Stomach (tissue), 9 donors: ENCODE data around the gene SFXN5. TPM values are rescaled to one million over a fixed set of nuclear protein-coding genes. Genes with fewer than 3 reads are reported as not detected.
"Not testable (repeated sequence)": the region's sequence is repeated elsewhere in the genome, so short reads cannot be mapped to it uniquely, and the experiment has no call there.

ENCODE experiments used
- DNase-seq, 2 donors: peaks; one replicate each; pipeline versions ENCODE4 v3.0.0 to v3.0.0-alpha.2; 2013 to 2019
- H3K27ac ChIP-seq, 5 donors: fragments of 200-600 bp in 4 of 5; sonication (generic) in 4 of 5; one replicate each; pipeline ENCODE4 v1.5.1; 2013 to 2019; ENCODE audit warnings: mild to moderate bottlenecking in 1 of 5, moderate library complexity in 1 of 5
- H3K27me3 ChIP-seq, 3 donors: fragments of 200-600 bp; sonication (generic); one replicate each; pipeline ENCODE4 v1.5.1; 2017 to 2019; ENCODE audit warnings: mixed run types in 1 of 3
- H3K36me3 ChIP-seq, 4 donors: fragments of 200-600 bp; sonication (generic); 1 replicate in 3 of 4; 2 replicates in 1 of 4; pipeline ENCODE4 v1.5.1; 2016 to 2019
- H3K4me1 ChIP-seq, 4 donors: fragments of 200-600 bp; sonication (generic); one replicate each; pipeline ENCODE4 v1.5.1; 2016 to 2019
- H3K4me3 ChIP-seq, 4 donors: fragments of 200-600 bp; sonication (generic) in 3 of 4; one replicate each; pipeline ENCODE4 v1.5.1; 2016 to 2019; ENCODE audit warnings: mild to moderate bottlenecking in 1 of 4
- H3K9me3 ChIP-seq, 4 donors: fragments of 200-600 bp; sonication (generic); one replicate each; pipeline ENCODE4 v1.5.1; 2016 to 2019
- CTCF ChIP-seq, 7 experiments: fragments of 450-650 bp in 4 of 7; fragments of 200-600 bp in 3 of 7; sonication (generic) in 3 of 7; IDR thresholded peaks; one replicate each; pipeline ENCODE4 v1.5.1; 2016 to 2019; ENCODE audit warnings: antibody characterized with exemption in 7 of 7, control low read depth in 2 of 7, mild to moderate bottlenecking in 1 of 7
- EP300 ChIP-seq: sonication (generic); formaldehyde crosslinking; IDR thresholded peaks from one replicate; pipeline ENCODE4 v1.6.1; 2017; ENCODE audit warnings: antibody characterized with exemption
- POLR2A ChIP-seq, 4 donors: fragments of 450-650 bp; IDR thresholded peaks; one replicate each; pipeline ENCODE4 v1.6.1; 2016; ENCODE audit warnings: antibody characterized with exemption in 4 of 4, control low read depth in 2 of 4, mild to moderate bottlenecking in 1 of 4, moderate library complexity in 1 of 4
- POLR2AphosphoS5 ChIP-seq, 3 donors: sonication (generic); formaldehyde crosslinking; IDR thresholded peaks; one replicate each; pipeline ENCODE4 v1.6.1; 2016; ENCODE audit warnings: antibody characterized with exemption in 3 of 3
- WGBS, 5 donors: extraction: QIAGEN DNeasy Blood & Tissue Kit in 3 of 5; methylation state at CpG; one replicate each; pipeline versions ENCODE4 v1.1.5 to v1.1.7; 2013 to 2018; 5-methylcytosine and 5-hydroxymethylcytosine counted together
- intact Hi-C: fragments of 100-400 bp; cut with DNase I; formaldehyde crosslinking; loops from one replicate; pipeline ENCODE4 v1.15.1; 2023; ENCODE audit warnings: low total_unique reads
- polyA plus RNA-seq, 3 donors: library from polyadenylated mRNA; stranded (reverse); fragments of 200-250 nt; gene quantifications; one replicate each; pipeline ENCODE4 v1.2.3, GENCODE V29; 2013
- total RNA-seq, 5 donors: library from RNA; depleted of rRNA; stranded (reverse); fragments of >200 nt; gene quantifications; one replicate each; pipeline versions ENCODE4 v1.1.0 to v1.2.3, GENCODE V29; 2014 to 2016
- donor health status: healthy with polysubstance abuse.
- donor health status: Bipolar disorder and iron deficiency.
- donor health status: healthy.

The SFXN5 gene
- total and polyA plus RNA-seq, 8 donors, result 2.7 to 118 (median 17.2) TPM

GRCh38 chr2:73095910-73096309 is 24.4 kb upstream of the SFXN5 start:
- Histone ChIP-seq H3K4me1 (peaks cover 12 to 36% (median 20%) of the 10 kb centered on the region in 4 donors), H3K4me3 (no peak overlapping the region), H3K36me3 (no peaks in the 10 kb centered on the region), H3K27ac (no peak overlapping the region), H3K9me3 (no peaks in the 10 kb centered on the region), H3K27me3 (no peaks in the 10 kb centered on the region)
- no peak for DNase-seq
- intact Hi-C loops, result no loop called here
- no peak for TF ChIP-seq EP300
- no peak for TF ChIP-seq POLR2AphosphoS5 (IDR thresholded peaks at IDR 0.05)
- 73 to 91% (median 83%) methylated on average over 3 of the region's 3 CpGs for WGBS, 5 donors

GRCh38 chr2:73093601-73094218 is 22.2 kb upstream of the SFXN5 start:
- DNase-seq, H3K4me3 ChIP-seq, H3K27me3 ChIP-seq, H3K36me3 ChIP-seq, H3K9me3 ChIP-seq, intact Hi-C loops, H3K27ac ChIP-seq: not testable (repeated sequence)
- 77 to 90% (median 81%) methylated on average over 16 to 17 of the region's 17 CpGs for WGBS, 5 donors
- H3K4me1 ChIP-seq, result peaks cover 21 to 58% (median 36%) of the 10 kb centered on the region in 4 donors

GRCh38 chr2:73092146-73092783 is 20.8 kb upstream of the SFXN5 start:
- peak overlapping the region in 1 of 5 donors; percentile 37 for H3K27ac ChIP-seq
- DNase-seq, result peak in 1 of 2 donors; percentile 44
- peaks cover 15 to 19% (median 19%) of the 10 kb centered on the region in 4 donors for H3K36me3 ChIP-seq
- no peak for TF ChIP-seq EP300
- no peak overlapping the region for H3K4me3 ChIP-seq
- no peaks in the 10 kb centered on the region for H3K27me3 ChIP-seq
- no peaks in the 10 kb centered on the region for H3K9me3 ChIP-seq
- peaks cover 21 to 62% (median 41%) of the 10 kb centered on the region in 4 donors for H3K4me1 ChIP-seq
- intact Hi-C loops, result no loop called here
- 43 to 57% (median 44%) methylated on average over 6 to 7 of the region's 7 CpGs for WGBS, 5 donors

GRCh38 chr2:73091696-73092095 is 20.2 kb upstream of the SFXN5 start:
- H3K4me3 ChIP-seq, result no peak overlapping the region
- no peak for DNase-seq
- H3K9me3 ChIP-seq, result no peaks in the 10 kb centered on the region
- WGBS, 5 donors, result 86 to 94% (median 91%) methylated on average over 11 of the region's 11 CpGs
- peaks cover 21 to 62% (median 41%) of the 10 kb centered on the region in 4 donors for H3K4me1 ChIP-seq
- H3K27ac ChIP-seq, result no peak overlapping the region
- no peaks in the 10 kb centered on the region for H3K27me3 ChIP-seq
- intact Hi-C loops, result no loop called here
- peaks cover 15 to 25% (median 24%) of the 10 kb centered on the region in 4 donors for H3K36me3 ChIP-seq
- TF ChIP-seq EP300 (no peak), POLR2AphosphoS5 (IDR thresholded peaks at IDR 0.05) (no peak), POLR2A (IDR thresholded peaks at IDR 0.05) (no peak), CTCF (IDR thresholded peaks at IDR 0.05) (no peak)

- DNase-seq, result peak in 1 of 2 donors; percentile 52
Measured at GRCh38 chr2:73091164-73091563, 19.7 kb upstream of the SFXN5 start.

More at GRCh38 chr2:73091164-73091563, 19.7 kb upstream of the SFXN5 start:
- Histone ChIP-seq H3K9me3 (no peaks in the 10 kb centered on the region), H3K4me1 (peaks cover 21 to 62% (median 41%) of the 10 kb centered on the region in 4 donors), H3K27me3 (no peaks in the 10 kb centered on the region), H3K36me3 (peaks cover 15 to 30% (median 28%) of the 10 kb centered on the region in 4 donors), H3K27ac (no peak overlapping the region), H3K4me3 (no peak overlapping the region)
- WGBS, 5 donors, result 74 to 85% (median 80%) methylated on average over 7 of the region's 7 CpGs
- intact Hi-C loops, result no loop called here
- TF ChIP-seq EP300 (no peak), POLR2AphosphoS5 (IDR thresholded peaks at IDR 0.05) (no peak), POLR2A (IDR thresholded peaks at IDR 0.05) (no peak), CTCF (IDR thresholded peaks at IDR 0.05) (no peak)
